Skeletal muscle tissue (tissue), 4 donors: Measurements from ENCODE around the gene CDH5. TPM values are rescaled to one million over a fixed set of nuclear protein-coding genes. Genes with fewer than 3 reads are reported as not detected.
A peak's percentile ranks its signal among the peaks of the same experiment; 100 is the strongest.

Source experiments
- H3K27ac ChIP-seq: one replicate; pipeline ENCODE4 v1.7.0; 2013; ENCODE audit warnings: mild to moderate bottlenecking, low read depth, low read length, inconsistent platforms
- H3K27me3 ChIP-seq, 3 donors: one replicate each; pipeline ENCODE4 v1.7.0; 2013; ENCODE audit warnings: low read length in 3 of 3; ENCODE audit not compliant: control insufficient read depth in 3 of 3, insufficient read depth in 3 of 3
- H3K36me3 ChIP-seq, 3 donors: one replicate each; pipeline ENCODE4 v1.7.0; 2013; ENCODE audit warnings: low read length in 3 of 3; ENCODE audit not compliant: control insufficient read depth in 3 of 3, insufficient read depth in 3 of 3
- H3K4me1 ChIP-seq, 3 donors: one replicate each; pipeline ENCODE4 v1.7.0; 2013; ENCODE audit warnings: low read length in 3 of 3, mild to moderate bottlenecking in 3 of 3; ENCODE audit not compliant: control insufficient read depth in 3 of 3, insufficient read depth in 3 of 3
- H3K4me3 ChIP-seq, 3 donors: one replicate each; pipeline ENCODE4 v1.7.0; 2013; ENCODE audit warnings: low read length in 3 of 3
- H3K9ac ChIP-seq, 3 donors: one replicate each; pipeline ENCODE4 v1.7.0; 2013; ENCODE audit warnings: low read length in 3 of 3, mild to moderate bottlenecking in 3 of 3, moderate library complexity in 2 of 3, low read depth in 1 of 3
- H3K9me3 ChIP-seq, 3 donors: one replicate each; pipeline ENCODE4 v1.7.0; 2013; ENCODE audit warnings: low read length in 3 of 3; ENCODE audit not compliant: control insufficient read depth in 3 of 3
- total RNA-seq: library from RNA; depleted of rRNA; stranded (reverse); fragments of >200 nt; gene quantifications from one replicate; pipeline ENCODE4 v1.2.3, GENCODE V29; 2014
- donor health status: Osteomylitis.

The CDH5 gene
- total RNA-seq, 1 donor from 2014 or later: 42.8 TPM

DNA sequence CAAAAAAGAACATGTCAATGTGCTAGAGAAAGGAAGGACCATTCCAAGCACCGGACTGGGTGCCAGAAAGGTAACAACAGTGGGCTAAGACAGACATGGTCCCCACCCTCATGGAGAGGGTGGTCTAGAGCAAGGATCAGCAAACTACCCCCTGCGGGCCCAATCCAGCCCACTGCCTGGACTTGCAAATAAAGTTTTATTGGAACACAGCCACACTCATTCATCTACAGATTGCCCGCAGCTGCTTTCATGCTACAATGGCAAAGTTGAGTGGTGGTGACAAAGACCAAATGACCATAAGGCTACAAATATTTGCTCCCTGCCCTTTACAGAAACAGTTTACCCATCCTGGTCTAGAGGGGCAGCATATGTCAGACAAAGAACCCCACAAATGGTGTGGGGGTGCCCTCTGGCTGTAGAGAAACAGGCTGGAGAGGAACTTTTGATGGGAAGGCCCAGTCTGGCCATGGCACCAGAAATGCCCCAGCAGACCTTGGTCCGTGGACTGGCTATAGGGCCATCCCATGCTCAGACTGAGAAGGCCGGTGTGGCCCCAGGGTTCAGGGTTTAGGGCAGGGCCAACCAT is 15.2 kb downstream of the CDH5 start:
- no peak overlapping the region for H3K9ac ChIP-seq
- no peak overlapping the region for H3K4me3 ChIP-seq
- no peaks in the 10 kb centered on the region for H3K36me3 ChIP-seq
- H3K9me3 ChIP-seq: no peaks in the 10 kb centered on the region
- H3K4me1 ChIP-seq: peaks cover 11 to 17% (median 11%) of the 10 kb centered on the region in 3 donors
- peak overlapping the region; percentile 81 for H3K27ac ChIP-seq
- H3K27me3 ChIP-seq: peaks cover 0 to 1% (median 0%) of the 10 kb centered on the region in 3 donors

DNA sequence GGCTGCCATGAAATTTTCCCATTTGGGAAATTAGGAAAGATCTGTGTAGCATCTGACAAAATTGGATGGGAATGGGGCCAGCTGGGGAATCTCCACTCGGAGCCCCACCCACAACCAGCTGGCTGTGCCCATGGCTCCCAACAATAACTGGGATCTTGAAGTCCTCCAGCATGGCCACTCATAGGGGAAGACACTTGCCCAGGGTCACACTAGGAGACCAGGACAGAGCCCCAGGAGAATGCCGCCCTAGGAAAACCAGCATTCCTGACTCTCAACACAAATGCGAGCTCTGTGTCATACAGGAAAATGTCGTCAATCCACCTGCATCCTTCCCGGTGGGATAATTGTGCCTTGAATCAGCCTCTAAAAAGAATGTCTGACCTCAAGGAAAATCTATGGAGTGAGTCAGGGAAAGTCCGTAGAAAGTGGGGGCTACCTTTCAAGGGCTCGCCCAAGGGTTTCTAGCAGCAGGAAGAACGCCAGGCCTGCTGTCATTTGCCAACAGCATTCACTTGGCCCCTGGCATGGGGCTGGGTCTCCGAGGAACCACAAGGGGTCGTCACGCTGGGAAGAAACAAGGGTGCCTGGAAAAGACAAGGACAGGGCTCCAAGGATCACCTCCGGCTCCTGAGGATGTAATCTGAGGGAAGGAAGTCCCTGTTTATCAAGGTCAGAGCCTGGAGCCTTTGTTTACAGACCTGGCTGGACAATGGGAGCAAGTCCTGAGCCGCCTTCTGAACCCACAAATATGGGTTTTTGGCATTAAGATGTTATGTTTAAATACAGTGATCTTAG is 15.9 kb downstream of the CDH5 start:
- Histone ChIP-seq H3K4me1 (peaks cover 11 to 18% (median 16%) of the 10 kb centered on the region in 3 donors), H3K9me3 (no peaks in the 10 kb centered on the region), H3K36me3 (peaks cover 0 to 6% (median 0%) of the 10 kb centered on the region in 3 donors), H3K27ac (peak overlapping the region; percentile 81), H3K27me3 (peaks cover 0 to 5% (median 0%) of the 10 kb centered on the region in 3 donors), H3K4me3 (no peak overlapping the region), H3K9ac (no peak overlapping the region)

DNA sequence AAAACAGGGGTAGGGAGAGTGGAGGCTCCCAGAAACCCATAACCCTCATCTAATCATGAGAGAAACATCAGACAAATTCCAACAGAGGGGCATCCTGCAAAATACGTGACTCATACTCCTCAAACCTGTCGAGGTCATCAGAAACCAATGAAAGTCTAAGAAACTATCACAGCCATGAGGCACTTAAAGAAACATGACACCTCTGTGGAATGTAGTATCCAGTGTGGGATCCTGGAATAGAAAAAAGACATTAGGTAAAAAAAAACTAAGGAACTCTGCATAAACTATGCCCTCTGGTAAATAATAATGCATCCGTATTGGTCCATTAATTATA is 16.4 kb downstream of the CDH5 start:
- Histone ChIP-seq H3K27ac (peak overlapping the region; percentile 81), H3K9me3 (no peaks in the 10 kb centered on the region), H3K9ac (no peak overlapping the region), H3K4me1 (peaks cover 11 to 19% (median 18%) of the 10 kb centered on the region in 3 donors), H3K36me3 (peaks cover 0 to 6% (median 0%) of the 10 kb centered on the region in 3 donors), H3K27me3 (peaks cover 0 to 5% (median 0%) of the 10 kb centered on the region in 3 donors), H3K4me3 (no peak overlapping the region)

DNA sequence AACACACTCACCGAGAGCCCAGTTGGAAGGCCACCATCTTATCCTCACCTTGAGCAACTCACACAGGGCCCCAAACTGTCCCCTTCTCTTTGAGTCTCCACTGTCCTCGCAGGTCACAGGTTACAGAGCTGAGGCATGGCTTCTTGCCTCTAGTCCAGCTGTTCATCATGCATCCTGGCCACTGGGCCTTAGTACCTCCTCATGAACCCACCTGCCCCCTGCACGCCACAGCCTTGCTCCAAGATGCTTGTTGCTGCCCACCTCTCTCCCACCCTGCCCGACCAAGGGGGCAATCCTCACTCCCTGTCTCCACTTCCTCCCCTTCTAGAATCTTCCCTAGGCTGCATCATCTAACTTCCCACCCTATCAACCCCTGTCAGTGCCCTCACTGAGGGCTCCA is 17.1 kb downstream of the CDH5 start:
- Histone ChIP-seq H3K4me1 (peaks cover 11 to 23% (median 19%) of the 10 kb centered on the region in 3 donors), H3K4me3 (peak overlapping the region in 1 of 3 donors; percentile 29), H3K27ac (peak overlapping the region; percentile 81), H3K27me3 (peaks cover 0 to 8% (median 0%) of the 10 kb centered on the region in 3 donors), H3K9me3 (no peaks in the 10 kb centered on the region), H3K9ac (peak overlapping the region in 1 of 3 donors; percentile 8), H3K36me3 (peaks cover 0 to 6% (median 3%) of the 10 kb centered on the region in 3 donors)

DNA sequence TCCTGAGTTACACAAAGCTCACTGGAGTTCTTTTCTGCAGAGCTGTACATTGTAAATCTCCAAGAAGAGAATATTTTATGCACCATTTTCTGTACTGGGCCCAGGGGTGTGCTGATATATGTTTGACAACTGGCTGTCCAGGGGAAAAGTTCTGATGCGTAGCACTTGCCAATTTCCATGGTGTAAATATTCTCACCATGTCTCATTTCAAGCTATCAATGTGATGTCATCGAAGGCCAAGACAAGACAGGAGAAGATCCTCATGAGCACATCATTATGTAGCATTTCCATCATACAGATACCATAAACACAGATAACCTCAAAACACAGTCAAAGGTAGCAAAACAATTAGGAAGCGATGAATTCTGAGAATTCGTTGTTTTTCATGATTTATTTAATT is 18.9 kb downstream of the CDH5 start:
- no peak overlapping the region for H3K4me3 ChIP-seq
- H3K27me3 ChIP-seq: peaks cover 0 to 8% (median 0%) of the 10 kb centered on the region in 3 donors
- H3K4me1 ChIP-seq: peaks cover 11 to 23% (median 17%) of the 10 kb centered on the region in 3 donors
- peaks cover 0 to 6% (median 4%) of the 10 kb centered on the region in 3 donors for H3K36me3 ChIP-seq
- no peak overlapping the region for H3K27ac ChIP-seq
- no peaks in the 10 kb centered on the region for H3K9me3 ChIP-seq
- no peak overlapping the region for H3K9ac ChIP-seq

DNA sequence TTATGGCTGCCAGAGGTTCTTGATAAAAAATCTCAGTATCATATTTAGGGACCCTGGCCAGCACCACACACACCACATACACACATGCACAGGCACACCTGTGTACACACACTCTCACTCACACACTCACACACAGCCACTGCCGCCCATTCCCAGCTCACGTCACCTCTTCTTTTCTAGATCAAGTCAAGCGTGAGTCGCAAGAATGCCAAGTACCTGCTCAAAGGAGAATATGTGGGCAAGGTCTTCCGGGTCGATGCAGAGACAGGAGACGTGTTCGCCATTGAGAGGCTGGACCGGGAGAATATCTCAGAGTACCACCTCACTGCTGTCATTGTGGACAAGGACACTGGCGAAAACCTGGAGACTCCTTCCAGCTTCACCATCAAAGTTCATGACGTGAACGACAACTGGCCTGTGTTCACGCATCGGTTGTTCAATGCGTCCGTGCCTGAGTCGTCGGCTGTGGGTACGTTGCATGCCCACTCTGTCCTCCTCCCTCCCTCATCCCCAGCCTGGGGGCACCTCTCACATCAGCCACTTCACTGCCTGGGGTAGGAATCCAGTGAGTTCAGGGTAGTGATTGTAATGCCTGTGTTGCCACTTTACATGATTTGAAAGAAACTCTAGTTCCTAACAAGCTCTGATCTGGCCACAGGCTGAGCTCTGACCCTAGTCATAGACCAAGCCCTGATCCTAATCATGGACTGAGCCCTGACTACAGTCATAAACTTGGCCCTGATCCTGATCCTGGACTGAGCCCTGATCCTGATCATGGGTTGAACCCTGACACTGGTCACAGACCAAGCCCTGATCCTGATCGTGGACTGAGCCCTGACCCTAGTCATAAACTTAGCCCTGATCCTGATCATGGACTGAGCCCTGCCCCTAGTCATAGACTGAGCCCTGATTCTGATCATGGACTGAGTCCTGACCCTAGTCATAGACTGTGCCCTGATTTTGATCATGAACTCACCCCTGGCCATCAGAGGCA is 20.4 kb downstream of the CDH5 start:
- H3K4me1 ChIP-seq: peaks cover 9 to 21% (median 14%) of the 10 kb centered on the region in 3 donors

DNA sequence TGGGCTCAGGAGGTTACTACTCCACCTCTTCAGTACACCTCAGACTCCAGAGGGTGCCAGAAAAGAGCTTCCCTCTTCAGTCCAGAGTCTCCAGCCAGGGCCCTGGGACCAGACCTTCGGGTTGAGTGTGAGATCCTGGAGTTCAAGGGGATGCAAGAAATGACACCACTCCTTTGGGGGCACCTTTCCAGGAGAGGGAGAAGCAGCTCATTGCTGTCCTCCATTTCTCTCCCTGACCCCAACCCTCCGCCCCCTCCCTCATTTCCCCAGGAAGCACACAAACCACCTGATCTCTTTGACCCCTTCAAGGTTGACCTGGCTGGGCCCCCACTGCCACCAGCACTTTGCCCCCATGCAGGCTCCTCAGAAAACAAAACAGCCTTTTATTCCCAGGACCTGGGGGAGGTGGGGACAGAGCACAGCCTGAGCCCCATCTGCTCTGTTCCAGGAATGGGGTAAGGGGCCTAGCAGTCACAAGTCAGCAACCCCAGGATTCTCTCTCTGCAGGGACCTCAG is 21.4 kb downstream of the CDH5 start:
- H3K9ac ChIP-seq: no peak overlapping the region
- H3K4me1 ChIP-seq: peaks cover 5 to 19% (median 14%) of the 10 kb centered on the region in 3 donors
- H3K27ac ChIP-seq: no peak overlapping the region
- no peaks in the 10 kb centered on the region for H3K9me3 ChIP-seq
- H3K36me3 ChIP-seq: peaks cover 0 to 8% (median 4%) of the 10 kb centered on the region in 3 donors
- peaks cover 0 to 8% (median 0%) of the 10 kb centered on the region in 3 donors for H3K27me3 ChIP-seq
- H3K4me3 ChIP-seq: no peak overlapping the region

More for the DNA sequence above, 20.4 kb downstream of the CDH5 start:
- Histone ChIP-seq H3K4me3 (no peak overlapping the region), H3K27ac (no peak overlapping the region), H3K27me3 (peaks cover 0 to 8% (median 0%) of the 10 kb centered on the region in 3 donors), H3K9me3 (no peaks in the 10 kb centered on the region), H3K36me3 (peaks cover 0 to 8% (median 4%) of the 10 kb centered on the region in 3 donors), H3K9ac (no peak overlapping the region)

DNA sequence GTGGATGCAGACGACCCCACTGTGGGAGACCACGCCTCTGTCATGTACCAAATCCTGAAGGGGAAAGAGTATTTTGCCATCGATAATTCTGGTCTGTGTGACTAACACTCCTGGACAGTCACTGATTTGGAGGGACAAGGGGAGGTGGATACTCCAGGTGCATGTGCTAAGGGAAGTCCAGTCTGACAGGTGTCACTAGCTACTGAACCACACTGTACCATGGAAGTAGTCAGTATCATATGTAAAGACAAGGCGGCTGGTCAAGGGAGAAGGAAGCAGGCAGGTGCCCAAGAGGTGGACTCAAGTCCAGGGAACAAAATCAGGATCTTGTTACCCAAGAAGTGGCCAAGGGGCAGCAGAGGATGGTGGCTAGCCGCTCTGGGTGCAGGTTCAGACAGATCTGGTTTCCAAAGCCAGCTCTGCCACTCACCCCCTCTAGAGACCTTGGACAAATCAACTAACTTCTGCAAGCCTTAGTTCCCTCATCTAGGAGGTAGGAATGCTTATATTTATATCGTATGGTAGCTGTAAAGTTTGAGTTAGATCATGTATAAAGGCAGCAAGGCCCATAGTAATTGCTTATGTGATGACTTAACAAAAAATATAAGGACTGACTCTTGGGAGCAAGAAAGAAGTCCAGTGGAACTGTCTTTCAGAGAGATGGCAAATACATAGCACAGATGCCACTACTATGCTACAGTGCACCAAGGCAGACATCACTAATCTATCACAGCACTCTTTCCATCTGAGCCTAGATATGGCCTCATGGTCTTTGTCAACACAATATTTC is 22.1 kb downstream of the CDH5 start:
- H3K4me3 ChIP-seq: no peak overlapping the region
- H3K9ac ChIP-seq: no peak overlapping the region
- no peaks in the 10 kb centered on the region for H3K9me3 ChIP-seq
- peaks cover 4 to 17% (median 11%) of the 10 kb centered on the region in 3 donors for H3K4me1 ChIP-seq
- peaks cover 0 to 8% (median 0%) of the 10 kb centered on the region in 3 donors for H3K27me3 ChIP-seq
- peaks cover 0 to 8% (median 4%) of the 10 kb centered on the region in 3 donors for H3K36me3 ChIP-seq
- H3K27ac ChIP-seq: no peak overlapping the region
